ENCODE measurements around the gene LRRC40.

GRCh38 chr1:70134148-70134547, 71.2 kb downstream of the LRRC40 start:
- TF ChIP-seq CTCF (conservative IDR thresholded peaks at IDR 0.05 in 1 of 2, IDR thresholded peaks at IDR 0.05 in 1 of 2; ENCODE audit: low read depth in 1 of 2, low read length in 2 of 2): no peak
- no peak for TF ChIP-seq EZH2 (IDR thresholded peaks at IDR 0.05; ENCODE audit: low read length, missing control alignments)
